ENCODE data around the gene DNAH7.
"Not testable (repeated sequence)": the region's sequence is repeated elsewhere in the genome, so short reads cannot be mapped to it uniquely, and the experiment has no call there.

The DNAH7 gene

GRCh38 chr2:196068271-196069209 lies at the start of gene DNAH7:
Gene DNAH7 (minus strand): TSS chr2:196068837. CDS start chr2:196068711, 126 bp downstream.
- peak; percentile 76 to 80 for DNase-seq (ENCODE audit: low read depth in 2 of 2, low spot score in 1 of 2)

DNA sequence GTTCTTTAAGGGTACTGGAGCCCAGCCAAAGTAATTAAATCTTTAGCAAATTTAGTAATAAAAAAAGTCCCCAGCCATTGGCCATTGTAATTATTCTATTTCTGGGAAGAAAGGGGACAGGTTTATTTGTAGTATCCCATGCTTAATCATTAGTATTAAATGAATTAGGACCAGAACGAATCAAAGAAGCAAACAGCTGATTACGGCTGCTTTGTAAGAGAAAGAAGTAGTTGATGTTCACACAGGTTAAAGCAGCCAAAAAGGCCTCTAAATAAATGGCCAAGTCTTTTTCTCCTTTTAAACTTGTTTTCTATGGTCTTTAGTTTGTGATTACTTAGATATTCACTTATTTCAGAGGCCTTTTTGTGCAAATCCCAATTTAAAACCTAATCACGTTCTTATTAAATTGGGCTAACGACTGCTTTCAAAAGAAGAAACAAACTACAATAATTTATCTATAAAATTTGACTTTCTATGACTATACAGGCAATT lies 48.6 kb upstream of the DNAH7 start:
- DNase-seq (ENCODE audit: low read depth in 2 of 2, low spot score in 1 of 2), result no peak

GRCh38 chr2:196113061-196113974 lies 44.7 kb upstream of the DNAH7 start:
- DNase-seq (ENCODE audit: low read depth in 2 of 2, low spot score in 1 of 2), result no peak

GRCh38 chr2:196112418-196113034 lies 43.9 kb upstream of the DNAH7 start:
- DNase-seq (ENCODE audit: low read depth in 2 of 2, low spot score in 1 of 2), result no peak

GRCh38 chr2:196108604-196109003 lies 40.0 kb upstream of the DNAH7 start:
- DNase-seq (ENCODE audit: low read depth in 2 of 2, low spot score in 1 of 2), result no peak

DNA sequence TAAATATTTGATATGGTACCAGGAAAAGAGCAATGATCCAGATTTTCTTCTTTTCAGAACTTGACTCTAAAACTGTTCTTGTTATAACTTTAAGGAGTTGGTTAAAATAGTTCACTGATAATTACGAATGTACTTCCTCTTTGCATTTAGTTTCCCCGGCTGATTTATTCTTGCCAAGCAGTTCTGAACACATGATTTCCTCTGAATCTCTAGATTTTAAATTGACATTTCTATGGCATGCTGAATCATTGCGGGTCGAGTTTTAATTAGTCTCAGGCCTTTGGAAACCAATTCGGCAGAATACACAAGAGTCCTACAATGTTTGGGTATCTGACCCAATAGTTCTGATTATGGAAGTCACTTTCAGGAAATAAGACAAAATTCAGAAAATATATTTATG lies 37.3 kb upstream of the DNAH7 start:
- no peak for DNase-seq (ENCODE audit: low read depth in 2 of 2, low spot score in 1 of 2)

DNA sequence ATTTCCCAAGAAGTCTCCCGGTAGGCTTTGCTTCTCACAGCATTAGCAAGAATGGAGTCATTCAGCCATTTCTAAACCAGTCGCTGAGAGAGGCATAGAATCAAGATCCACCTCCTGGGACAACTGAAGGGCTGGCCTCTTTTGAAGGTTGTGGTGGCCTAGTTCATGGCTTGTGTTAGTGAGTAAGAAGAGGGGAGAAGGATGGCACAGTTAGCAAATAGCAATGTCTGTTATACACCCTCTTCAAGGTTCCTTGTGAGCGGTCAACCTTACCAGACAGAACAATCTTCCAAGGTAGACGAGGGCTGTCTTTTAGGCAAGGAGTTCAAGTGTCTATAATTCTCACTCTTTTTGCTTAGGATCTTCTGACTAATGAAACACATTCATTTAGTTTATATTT lies 35.4 kb upstream of the DNAH7 start:
- no peak for DNase-seq (ENCODE audit: low read depth in 2 of 2, low spot score in 1 of 2)

GRCh38 chr2:196103626-196104025 lies 35.0 kb upstream of the DNAH7 start:
- DNase-seq (ENCODE audit: low read depth in 2 of 2, low spot score in 1 of 2), result no peak

GRCh38 chr2:196101325-196101991 lies 32.8 kb upstream of the DNAH7 start:
- DNase-seq (ENCODE audit: low read depth in 2 of 2, low spot score in 1 of 2), result peak in 1 of 2 donors; percentile 1

GRCh38 chr2:196099916-196100315 lies 31.3 kb upstream of the DNAH7 start:
- DNase-seq (ENCODE audit: low read depth in 2 of 2, low spot score in 1 of 2), result no peak

GRCh38 chr2:196097864-196098660 lies 29.4 kb upstream of the DNAH7 start:
- no peak for DNase-seq (ENCODE audit: low read depth in 2 of 2, low spot score in 1 of 2)

- no peak for DNase-seq (ENCODE audit: low read depth in 2 of 2, low spot score in 1 of 2)
Observed at GRCh38 chr2:196096982-196097745, 28.5 kb upstream of the DNAH7 start.

GRCh38 chr2:196096264-196096663 lies 27.6 kb upstream of the DNAH7 start:
- no peak for DNase-seq (ENCODE audit: low read depth in 2 of 2, low spot score in 1 of 2)

- DNase-seq (ENCODE audit: low read depth in 2 of 2, low spot score in 1 of 2), result not testable (repeated sequence)
Observed at GRCh38 chr2:196089448-196089847, 20.8 kb upstream of the DNAH7 start.

DNA sequence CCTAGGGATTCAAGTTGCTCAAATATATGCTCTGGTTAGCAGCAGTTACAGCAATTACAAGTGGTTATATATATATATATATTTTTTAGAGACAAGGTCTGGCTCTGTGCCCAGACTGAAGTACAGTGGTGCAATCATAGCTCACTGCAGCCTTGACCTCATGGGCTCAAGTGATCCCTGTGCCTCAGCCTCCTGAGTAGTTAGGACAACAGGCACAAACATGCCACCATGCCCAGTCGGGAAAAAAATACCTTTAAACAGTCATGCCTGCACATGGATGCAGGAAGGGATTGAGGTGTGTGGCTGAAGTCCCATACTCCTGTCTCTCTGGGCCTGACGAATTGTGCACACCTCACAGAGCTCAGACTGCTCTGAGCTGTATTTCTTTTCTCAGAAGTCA lies 19.6 kb upstream of the DNAH7 start:
- DNase-seq (ENCODE audit: low read depth in 2 of 2, low spot score in 1 of 2), result no peak

DNA sequence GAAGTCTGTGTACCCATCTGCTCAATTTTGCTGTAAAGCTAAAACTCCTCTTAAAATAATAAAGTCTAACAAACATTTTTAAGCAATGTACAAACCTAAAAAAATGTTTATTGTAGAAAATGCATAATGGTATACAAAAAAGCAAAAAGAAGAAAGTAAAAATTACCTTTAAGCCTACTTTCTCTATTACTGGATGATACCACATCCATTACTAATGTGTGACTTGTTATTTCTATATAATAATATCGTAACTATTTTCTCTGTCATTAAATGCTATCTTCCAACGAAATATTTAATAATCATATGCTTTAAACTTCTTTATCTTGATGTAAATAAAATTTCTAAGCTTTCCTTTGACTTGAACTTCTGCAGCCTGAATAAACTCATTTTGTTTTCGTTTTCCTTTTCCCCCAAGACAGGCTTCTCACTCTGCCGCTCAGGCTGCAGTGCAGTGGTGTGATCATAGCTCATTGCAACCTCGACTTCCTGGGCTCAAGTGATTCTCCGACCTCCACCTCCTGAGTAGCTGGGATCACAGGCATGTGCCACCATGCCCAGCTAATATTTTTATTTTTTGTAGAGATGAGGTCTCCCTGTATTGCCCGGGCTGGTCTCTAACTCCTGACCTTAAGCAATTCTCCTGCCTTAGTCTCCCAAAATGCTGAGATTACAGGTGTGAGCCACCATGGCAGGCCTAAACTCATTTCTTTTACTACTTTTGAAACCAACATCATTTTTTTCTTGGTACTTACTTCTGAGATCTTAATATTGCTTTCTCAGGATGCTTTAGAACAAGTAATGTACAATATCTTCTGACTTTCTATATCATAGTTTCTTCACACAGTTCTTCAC lies 18.1 kb upstream of the DNAH7 start:
- DNase-seq (ENCODE audit: low read depth in 2 of 2, low spot score in 1 of 2), result no peak

- DNase-seq (ENCODE audit: low read depth in 2 of 2, low spot score in 1 of 2), result no peak
Observed at GRCh38 chr2:196083601-196084000, 15.0 kb upstream of the DNAH7 start.

GRCh38 chr2:196080526-196080925 lies 11.9 kb upstream of the DNAH7 start:
- no peak for DNase-seq (ENCODE audit: low read depth in 2 of 2, low spot score in 1 of 2)

All from stimulated activated CD8-positive, alpha-beta memory T cell treated with anti-CD3 and anti-CD28 coated beads, Interleukin-4, amount 100 ng/mL, for 4 hours (primary cell).